ENCODE data around the gene FGD5.
A peak's percentile ranks its signal among the peaks of the same experiment; 100 is the strongest.

FGD5 gene

DNA sequence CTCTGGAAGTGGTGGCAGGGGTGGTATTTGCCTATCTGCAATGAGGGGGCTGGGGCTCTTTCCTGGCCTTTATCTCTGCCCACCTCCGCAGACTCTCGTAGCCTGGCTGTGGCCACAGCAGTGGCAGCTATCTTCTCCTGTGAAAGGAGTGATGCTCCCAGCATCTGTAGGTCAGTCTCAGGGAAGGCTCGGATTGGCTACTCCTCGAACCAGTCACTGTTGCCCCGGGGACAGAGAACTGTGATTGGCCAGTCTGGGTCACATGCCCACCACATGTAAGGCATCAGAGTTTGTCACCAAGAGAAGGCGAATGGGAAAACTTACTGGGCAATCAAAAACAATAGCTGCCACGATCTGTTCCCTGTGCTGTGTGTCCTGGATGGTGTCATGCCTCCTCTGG lies 30.1 kb upstream of the FGD5 start:
- no peak for DNase-seq

DNA sequence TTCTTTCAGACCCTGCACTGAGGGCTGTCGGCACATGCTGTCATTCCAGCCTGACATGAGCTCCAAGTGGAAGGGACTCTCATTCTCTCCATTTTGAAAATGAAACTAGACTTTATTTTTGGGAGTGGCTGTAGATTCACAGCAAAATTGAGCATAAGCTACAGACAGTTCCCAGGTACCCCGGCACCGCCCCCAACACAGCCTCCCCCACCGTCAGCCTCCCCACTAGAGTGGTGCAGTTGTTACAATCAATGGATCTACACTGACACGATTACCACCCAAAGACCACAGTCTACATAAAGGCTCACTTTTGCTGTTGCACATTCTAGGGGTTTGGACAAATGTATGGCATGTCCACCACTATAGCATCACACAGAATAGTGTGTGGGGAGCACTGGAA lies 29.5 kb upstream of the FGD5 start:
- DNase-seq: no peak

DNA sequence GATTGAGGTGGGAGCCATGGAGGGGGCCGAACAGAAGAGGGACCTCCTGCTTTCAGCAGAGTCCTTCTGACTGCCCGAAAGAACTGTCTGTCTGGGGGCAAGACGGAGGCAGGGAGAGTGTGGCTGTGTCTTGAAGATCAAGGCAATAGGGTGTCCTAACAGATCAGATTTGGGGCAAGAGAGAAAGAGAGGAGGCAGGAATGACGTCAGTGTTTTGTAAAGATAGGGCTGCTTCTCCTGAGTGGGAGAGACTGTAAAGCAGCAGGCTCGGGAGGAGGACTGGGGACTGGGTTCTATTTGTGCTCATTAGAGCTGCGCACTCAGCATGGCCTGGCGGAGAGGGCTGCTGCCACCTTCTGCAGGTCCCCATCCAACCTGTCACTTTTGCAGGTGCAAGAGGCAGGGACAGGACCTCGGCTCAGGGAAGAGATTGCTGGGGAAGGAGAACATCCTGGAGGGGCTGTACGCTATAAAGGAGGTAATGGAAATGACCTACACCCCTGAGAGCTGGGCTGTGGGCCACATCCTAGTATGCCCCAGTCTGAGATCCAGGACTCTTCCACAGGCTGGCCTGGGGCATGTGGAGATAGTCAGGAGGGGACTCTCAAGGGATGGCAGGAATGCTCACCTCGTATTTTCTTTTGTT lies 29.0 kb upstream of the FGD5 start:
- no peak for DNase-seq

DNA sequence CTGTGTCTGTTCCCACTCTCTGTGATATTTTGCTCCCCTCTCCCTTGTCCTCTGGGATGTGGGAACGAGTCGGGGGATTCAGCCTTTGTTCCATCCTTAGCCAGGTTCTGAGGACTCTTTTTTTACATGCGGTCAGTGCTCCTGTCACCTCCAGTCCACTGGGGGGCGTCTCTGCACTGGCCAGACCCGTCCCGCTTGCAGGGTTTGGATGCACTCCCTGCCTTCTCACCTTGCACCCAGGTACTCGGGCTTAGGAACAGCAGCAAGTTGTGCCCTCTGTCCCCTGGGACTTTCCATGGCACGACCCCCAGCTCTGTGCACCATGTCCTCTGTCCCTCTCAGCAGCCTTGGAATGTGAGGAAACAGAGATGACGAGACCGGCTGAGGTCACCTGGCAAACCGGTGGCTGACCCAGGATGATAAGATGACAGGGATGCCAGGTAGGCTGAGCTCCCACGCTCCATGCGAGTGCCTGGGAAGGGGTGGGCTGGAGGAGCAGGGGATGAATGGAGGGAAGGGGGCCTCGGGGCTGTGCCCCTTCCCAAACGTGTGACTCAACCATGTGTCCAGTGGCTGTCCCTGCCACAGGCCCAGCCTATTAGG lies 27.3 kb upstream of the FGD5 start:
- peak; percentile 36 to 71 for DNase-seq

DNA sequence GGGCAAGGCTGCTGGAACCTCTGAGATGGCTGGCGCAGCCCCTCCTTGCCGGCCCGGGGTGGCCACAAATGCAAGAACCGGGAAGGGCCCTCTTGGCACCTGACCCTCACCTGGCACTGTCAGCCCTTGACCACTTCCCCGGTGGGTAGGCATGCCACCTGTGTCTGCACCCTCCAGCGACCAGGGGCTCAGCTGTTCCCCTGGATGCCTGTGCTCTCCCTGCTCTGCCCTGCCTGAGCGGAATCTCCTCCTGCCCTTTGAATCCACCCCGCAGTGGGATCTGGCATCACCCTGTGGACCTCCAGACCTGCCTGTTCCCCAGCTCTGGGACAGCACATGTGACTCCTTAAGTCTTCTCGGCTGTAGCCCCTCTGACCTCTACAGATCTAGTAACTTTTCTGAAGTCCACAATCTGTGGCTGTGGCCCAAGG lies 26.1 kb upstream of the FGD5 start:
- DNase-seq: no peak

DNA sequence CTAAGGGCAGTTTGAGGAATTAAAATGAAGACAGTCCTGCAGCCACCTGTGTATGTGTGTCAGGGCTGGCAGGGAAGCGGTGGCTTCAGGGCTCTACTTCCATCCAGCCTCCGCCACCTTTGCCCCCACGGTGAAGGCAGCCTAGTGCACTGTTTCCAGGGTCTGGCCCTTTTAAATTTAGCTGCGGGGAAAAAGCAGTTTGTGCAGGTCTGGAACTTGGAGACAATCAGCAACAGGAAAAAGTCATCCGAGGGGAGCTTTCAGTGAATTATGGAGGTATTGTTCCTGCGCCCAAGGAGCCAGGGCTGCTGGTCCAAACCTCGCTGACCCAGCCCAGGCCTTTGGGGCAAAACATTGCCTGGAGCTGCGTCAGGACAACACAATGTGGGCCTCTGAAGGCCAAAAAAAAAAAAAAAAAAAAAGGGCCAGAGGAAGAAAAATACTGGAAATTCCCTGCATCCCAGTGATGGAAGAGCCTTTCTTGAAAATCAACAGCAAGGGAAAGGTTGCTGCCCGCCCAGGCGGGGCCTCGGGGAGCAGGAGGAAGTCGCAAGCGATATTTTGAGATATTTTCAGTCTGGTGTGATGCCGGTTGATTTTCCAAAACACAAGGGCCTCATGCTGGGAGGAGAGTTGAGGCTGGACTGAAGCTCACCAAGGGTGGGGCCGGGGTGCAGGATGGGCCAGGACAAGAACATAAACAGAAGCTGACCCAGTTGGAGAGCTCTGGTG lies 25.5 kb upstream of the FGD5 start:
- no peak for DNase-seq

DNA sequence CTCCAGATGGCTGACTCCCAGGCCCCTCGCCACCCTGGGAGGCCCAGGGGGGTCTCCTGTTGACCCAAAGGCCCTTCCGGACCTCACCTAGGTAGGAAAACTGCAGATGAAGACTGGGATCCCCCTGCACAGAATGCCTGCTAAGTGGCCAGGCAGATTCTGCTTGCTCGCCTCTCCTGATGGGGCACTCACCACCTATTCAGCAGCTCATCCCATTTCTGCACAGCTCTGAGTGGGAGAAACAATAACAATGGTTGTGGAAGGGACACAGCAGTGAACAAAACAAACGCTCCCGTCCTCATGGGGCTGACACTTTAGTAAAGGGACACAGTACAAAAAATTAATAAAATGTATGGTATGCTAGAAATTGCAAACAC lies 24.9 kb upstream of the FGD5 start:
- DNase-seq: no peak

DNA sequence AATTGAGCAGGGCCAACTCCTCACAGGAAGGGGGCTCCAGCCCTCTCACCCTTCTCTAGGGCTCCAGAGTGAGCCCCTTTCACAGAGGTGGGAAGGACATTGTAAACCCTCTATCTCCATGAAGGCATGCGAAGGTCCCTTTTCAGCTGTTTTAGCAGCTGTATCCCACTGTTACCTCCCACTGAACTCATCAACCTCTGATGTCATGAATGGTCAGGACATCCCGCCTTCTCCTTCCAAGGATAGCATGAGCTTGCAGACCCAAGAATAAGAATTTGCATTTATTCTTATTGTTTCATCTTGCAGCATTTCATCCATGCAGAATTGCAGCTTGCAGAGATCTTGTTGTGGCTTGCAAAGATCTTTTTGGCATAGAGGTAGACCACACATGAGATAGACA lies 24.3 kb upstream of the FGD5 start:
- no peak for DNase-seq

DNA sequence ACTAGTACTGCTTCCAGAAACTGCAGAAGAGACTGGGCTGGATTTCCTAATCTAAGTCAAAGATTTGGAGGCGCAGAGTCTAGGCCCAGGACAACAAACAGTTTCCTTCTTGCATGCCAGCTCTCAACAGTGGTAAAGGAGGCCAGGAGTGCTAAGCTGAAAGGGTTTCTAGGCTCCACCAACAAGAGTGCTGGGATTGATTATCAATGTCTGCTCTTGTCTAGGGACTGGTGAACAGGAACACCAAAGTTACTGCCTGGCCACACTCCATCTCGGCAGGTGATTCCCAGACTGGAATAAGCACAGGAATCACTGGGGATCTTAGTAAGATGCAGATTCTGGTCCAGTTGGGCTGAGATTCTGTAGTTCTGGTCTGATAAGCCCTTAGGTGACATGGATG lies 22.8 kb upstream of the FGD5 start:
- no peak for DNase-seq

DNA sequence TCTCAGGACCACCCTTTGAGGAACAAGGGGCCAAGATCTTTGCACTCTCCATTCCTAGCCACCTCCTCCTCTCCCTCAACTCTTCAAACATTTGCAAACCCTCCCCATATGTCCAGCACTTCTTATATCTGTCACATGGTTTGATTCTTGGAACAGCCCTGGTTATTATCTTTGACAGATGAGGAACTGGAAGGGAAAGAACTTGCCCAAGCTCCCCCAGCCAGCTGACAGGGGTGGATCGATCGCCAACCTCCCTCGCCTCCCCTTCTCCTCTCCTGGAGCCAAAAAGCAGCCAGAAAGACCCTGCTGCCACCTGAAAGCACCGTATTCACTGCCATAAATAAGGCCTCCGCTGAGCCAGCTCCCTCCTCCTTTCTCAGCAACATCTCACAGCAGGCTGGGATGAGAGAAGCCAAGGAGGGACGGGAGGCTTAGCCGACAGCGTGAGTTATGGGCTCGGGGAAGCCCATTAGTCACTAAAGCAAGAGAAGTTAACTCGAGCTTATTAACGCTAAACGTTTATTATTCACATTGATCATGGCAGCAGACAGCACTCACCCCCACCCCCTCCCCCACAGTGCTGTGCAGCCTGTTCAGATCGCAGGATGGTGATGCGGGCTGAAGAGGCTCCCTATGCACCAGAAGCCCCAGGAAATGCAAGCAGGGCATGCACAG lies 22.2 kb upstream of the FGD5 start:
- DNase-seq: no peak

DNA sequence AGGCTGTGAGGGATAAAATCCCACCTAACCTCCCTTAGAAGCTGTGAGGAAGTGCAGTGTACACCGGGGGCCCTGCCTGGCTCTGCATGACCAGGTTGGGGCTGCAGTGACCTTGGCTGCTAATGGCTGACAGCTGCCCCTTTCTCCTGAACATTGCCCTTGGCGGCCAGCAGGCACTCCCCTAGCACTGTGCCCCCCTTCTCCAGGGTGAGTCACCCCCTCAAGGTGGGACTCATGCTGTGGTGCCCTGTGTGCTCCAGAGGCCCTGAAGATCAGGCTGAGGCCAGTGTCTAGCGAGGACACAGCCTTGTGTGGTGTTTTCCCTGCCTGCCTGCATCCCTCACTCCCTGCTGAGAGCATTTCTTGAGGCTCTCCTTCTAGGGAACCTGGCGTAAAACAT lies 21.0 kb upstream of the FGD5 start:
- no peak for DNase-seq

DNA sequence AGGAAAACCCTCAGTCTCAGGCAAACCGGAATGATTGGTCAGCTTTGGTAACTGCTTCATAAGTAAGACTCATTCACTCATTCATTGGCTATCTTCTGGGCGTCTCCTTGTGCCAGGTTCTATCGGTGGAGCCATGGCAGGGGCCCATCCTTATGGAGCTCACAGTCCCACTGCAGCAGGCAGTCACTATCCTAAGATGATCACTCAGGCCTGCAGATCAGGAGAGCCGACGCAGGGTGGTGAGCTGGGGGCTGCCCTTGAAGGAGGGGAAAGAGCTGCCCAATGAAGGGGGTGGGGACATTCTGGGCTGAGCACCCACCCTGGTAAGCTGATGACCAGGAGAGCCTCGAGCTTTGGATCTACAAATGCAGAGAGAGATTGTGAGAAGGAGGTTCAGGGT lies 20.5 kb upstream of the FGD5 start:
- no peak for DNase-seq

DNA sequence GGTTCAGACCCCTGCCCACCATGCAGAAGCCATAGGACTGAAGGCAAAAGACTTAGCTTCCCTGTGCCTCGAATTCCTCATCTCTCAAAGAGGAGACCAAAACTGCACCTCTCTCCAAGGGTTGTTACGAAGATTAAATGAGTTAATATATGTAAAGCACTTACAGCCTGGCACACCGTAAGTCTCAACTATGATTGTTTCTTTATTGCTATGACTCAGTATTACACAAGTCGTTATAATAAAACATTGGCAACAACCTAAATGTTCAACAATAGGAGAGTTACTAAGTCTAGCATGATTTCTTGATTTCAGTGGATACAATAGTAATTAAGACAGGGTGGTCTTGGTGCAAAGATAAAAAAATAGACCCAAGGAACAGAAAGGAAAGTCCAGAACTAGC lies 19.6 kb upstream of the FGD5 start:
- DNase-seq: no peak

DNA sequence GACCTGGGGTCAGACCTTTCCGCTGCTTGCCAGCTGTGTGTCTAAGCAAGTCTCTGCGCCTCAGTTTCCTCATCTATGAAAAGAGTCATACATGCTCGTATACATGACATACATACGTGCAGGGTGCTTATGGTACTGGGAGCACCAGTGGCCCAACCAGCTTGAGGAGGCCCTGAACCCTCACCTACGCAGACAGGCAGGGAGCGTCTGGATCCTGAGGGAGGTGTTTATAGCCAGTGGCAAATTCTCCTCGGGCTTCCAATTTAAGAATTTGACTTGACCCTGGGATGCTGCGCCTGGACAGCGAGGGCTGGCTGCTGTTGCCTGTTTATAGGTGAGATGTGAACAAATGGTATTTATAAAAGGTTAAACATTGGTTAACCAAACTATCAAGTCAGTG lies 17.7 kb upstream of the FGD5 start:
- no peak for DNase-seq

DNA sequence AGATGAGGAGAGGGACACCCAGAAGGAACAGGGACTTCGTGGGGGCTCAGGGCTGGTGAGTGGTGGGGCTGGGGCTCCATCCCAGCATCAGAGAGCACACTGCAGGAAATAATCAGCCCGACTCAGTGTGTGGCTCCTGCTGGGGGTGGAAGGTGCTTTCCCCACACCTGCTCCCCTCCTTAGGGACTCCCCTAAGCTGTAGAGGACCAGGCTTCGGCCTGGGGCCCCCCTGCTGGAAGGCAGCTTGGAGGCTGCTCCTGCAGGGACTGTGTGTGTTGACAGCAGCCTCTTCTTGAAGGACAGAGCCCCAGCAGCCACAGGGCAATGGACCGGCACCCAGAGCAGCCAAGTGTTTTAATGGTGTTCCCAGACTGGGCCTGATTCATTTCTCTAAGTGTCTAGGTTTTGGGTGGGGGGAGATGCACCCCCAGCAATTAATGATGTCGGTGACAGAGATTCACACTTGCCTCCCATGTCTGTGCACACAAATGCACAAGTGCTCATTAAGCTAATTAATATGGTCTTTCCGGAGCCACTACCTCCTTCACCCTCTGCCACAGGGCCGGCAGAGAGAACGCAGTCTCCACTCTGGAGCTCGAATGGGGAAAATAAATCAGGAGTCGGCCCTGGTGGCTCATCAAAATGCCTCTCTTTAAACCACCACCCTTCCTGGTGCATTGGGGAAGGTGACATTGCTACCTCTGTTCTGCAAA lies 16.9 kb upstream of the FGD5 start:
- DNase-seq: no peak

DNA sequence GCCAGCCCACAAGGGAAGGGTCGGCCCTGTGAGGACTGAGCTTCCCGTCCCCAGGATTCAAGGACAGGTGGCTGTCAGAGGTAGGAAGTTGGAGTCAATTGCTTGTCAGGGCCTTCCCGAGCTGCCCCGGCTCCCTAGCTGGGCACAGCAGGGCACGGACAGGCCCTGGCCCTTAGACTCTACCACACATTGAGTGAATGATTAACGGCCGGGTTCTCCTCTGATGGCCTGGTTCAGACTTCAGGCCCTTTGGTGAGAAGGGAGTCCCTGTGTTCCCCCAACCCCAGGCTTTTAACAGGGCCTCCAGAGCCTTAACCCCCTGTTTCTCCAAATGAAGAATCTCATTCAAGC lies 16.4 kb upstream of the FGD5 start:
- no peak for DNase-seq

DNA sequence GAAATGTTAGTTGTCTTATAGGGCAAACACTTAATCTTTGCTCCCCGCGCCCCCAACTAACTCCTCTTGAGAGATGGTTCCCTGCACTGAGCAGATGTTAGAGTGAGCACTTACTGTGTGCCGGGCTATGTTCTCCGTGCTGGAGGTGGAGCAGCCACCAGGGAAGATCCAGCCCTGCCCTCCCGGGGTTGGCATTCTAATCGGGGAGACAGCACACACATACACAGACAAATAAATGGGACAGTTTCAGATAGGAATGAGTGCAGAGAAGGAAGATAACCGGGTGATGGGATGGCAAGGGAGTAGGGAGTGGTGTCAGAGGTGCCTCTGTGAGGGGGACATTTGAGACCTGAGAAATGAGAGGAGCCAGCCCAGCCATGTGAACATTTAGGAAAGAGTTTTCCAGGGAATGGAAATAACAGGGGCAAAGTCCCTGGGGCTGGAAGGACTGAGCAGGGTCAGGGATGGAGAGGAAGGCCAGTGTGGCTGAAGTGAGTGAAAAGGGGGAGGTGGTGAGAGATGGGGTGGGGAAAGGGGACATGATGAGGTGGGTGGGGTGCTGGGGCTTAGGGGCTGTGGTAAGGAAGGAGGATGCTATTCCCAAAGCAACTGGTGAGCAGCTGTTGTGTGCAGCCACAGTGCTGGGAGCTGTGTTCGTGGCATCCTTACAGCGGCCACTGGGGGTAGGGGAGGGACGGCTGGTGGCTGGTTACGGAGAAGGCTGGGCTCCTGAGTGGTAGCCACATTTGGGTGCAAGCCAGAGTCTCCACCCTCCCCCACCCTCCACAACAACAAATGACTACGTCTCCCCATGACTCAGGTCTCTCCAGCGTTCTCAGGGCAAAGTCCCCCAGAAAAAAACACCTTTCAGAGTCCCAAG lies 15.4 kb upstream of the FGD5 start:
- no peak for DNase-seq

DNA sequence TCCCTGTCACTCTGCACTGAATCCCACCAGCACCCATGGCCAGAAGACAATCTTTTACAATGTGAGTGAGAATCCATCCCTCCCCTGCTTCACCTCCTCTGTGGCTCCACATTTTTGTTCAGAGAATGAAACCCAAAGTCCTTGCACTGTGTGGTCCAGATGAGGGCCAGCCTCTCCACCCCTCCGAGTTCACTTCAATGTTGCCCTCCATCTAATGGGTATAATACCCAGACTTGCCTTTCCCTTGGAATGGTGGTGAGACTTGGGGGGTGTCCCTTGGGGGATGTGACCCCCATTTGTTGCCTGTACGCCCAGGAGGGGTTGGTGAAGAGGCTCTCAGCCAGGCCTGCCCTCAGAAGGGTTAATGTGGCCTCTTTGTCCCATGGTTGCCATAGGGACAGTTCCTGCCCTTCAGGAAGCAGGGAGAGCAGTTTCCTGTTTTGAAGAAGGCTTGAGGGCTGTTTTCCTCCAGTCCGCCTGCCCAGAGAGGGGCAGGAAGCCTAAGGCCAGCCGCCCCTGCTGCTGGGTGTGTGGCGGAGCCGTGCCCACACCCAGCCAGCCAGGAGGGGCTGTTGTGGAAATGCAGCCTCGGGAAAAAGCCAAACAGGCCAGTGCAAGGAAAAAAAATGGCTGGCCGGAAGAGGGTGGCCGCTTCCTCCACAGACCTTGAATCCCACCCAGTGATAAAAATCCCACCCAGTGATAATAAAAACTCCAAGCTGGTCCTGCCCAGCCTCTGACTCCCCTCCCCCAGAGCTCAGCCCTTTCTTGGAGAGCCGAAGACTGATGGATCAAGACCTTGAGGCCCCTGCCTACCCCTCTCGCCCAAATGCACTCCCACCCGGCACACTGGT lies 14.6 kb upstream of the FGD5 start:
- no peak for DNase-seq

DNA sequence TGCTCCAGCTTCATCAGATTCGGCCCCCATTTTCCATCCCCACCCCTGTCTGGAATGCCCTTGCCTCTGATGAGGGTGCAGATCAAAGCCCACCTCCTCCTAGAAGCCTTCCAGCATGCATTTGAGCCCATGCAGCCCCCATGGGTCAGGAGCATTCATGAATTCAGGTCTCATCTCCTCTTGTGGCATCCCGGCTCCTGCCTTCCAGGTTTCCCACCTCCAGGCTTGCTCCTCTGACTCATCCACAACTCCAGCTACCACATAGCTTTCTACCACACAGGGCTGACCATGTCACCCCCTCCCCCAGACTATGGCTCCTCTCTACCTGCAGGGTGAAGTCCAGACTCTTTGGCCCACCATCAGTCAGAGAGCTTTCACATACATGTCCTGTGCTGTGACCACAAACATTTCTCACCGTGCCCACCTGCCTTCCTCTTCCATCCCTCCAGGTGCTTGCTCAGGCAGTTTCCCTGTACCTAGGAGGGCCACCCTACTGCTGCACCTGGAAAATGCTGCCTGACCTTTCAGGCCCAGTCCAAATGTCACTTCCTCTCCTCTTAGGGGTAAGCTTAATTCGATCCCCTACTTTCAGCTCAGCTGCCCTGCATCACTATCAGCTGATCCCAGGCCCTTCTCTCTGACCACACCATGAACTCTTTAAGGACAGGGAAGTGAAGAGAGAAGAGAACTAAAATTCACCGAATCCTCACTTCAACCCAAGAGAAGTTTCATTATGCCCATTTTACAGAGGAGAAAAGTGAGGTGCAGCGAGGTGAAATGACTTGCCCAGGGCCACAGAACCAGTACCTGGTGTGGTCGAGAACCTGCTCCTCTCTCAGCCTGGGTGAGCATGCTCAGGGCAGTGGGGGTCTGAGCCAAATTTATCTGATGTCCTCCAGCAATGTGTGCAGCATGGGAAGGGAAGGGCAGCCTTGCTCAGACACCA lies 13.7 kb upstream of the FGD5 start:
- peak; percentile 54 to 74 for DNase-seq

DNA sequence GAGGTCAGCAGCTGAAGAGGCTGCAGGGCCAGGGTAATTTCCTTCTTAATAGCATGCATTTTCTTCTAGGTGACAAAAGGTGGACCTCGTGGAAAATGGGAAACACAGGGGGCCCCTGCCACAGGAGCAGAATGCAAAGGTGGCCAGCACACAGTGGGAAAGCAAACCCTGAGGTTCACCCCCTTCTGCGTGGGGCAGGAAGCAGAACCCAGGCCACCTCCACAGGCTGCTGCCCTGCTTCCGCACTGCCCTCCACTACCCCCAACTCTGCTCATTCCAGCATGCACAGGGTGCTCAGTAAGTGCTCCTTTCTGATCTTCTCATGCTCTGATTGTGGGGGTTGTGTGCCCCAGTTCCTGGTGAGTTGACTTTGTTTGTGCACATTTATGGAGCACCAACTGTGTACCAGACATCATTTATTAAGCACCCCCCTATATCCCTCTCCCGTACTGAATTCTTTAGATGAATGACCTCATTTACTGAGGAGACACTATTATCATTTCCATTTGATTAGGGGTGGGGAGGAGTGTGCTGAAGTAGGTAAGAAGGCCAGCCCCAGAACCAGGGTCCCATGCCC lies 12.7 kb upstream of the FGD5 start:
- DNase-seq: no peak

Measured in inflammatory macrophage treated with lipopolysaccharide for 1 hour (primary cell).